Superior temporal gyrus (tissue), 1 donor: ENCODE results near the gene OR10A5.
"Not testable (repeated sequence)": the region's sequence is repeated elsewhere in the genome, so short reads cannot be mapped to it uniquely, and the experiment has no call there.

ENCODE experiments used
- DNase-seq: peaks from one replicate; pipeline ENCODE4 v3.0.0-alpha.2; 2016; ENCODE audit errors: extremely low spot score

OR10A5 gene

DNA sequence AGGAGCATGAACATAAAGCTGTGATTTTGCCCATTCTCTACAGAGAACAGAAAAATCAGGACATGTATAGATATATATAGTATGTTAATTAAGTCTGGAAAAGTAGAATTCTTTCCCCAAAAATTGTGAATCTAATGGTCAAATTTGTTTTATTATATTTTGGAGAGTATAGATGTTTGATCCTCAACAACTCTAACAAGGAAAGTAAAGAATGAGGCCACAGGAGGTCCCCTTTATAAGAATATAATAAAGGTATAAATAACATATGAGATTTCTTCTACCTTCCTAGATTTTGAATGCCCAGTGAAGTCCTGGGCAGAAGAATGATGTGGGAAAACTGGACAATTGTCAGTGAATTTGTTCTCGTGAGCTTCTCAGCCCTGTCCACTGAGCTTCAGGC, 30.8 kb downstream of the OR10A5 start, which contains the start of gene OR10A4:
OR10A4 (plus strand) TSS at position 301 of the 400 bp plus-strand sequence; CDS start at position 324, 23 bp downstream.
- no peak for DNase-seq

DNA sequence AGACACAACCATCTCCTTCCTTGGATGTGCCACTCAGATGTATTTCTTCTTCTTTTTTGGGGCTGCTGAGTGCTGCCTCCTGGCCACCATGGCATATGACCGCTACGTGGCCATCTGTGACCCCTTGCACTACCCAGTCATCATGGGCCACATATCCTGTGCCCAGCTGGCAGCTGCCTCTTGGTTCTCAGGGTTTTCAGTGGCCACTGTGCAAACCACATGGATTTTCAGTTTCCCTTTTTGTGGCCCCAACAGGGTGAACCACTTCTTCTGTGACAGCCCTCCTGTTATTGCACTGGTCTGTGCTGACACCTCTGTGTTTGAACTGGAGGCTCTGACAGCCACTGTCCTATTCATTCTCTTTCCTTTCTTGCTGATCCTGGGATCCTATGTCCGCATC, 31.4 kb downstream of the OR10A5 start:
- DNase-seq: no peak

DNA sequence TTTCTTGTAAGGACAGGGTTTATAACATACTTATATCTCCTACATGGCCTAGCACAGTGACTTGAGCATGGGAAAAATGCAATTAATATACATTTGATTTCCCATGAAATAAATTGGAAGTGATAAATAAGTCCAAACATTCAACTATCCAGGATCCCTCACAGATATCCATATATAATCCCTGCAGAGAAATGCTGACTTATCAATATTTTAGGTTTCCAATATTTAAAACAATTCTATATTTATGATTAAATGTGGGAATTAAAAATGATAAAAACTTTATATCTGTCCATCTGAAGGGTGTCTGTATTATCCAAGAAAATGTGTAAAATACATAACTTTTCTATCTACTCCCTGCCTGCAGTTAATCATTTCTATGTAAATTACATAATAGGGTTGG, 37.3 kb downstream of the OR10A5 start:
- no peak for DNase-seq

DNA sequence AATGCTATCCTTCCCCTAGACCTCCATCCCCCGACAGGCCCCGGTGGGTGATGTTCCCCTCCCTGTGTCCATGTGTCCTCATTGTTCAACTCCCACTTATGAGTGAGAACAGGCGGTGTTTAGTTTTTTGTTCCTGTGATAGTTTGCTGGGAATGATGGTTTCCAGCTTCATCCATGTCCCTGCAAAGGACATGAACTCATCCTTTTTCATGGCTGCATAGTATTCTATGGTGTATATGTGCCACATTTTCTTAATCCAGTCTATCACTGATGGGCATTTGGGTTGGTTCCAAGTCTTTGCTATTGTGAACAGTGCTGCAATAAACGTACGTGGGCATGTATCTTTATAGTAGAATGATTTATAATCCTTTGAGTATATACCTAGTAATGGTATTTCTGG, 42.2 kb downstream of the OR10A5 start:
- not testable (repeated sequence) for DNase-seq

DNA sequence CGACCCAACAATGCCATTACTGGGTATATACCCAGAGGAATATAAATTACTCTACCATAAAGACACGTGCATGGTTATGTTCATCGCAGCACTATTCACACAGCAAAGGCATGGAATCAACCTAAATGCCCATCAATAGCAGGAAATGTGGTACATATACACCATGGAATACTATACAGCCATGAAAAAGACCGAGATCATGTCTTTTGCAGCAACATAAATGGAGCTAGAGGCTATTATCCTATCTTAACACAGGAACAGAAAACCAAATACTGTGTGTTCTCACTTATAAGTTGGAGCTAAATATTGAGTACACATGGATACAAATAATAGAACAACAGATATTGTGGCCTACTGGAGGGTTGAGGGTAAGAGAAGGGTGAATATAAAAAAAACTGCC, 43.3 kb downstream of the OR10A5 start:
- DNase-seq: no peak

DNA sequence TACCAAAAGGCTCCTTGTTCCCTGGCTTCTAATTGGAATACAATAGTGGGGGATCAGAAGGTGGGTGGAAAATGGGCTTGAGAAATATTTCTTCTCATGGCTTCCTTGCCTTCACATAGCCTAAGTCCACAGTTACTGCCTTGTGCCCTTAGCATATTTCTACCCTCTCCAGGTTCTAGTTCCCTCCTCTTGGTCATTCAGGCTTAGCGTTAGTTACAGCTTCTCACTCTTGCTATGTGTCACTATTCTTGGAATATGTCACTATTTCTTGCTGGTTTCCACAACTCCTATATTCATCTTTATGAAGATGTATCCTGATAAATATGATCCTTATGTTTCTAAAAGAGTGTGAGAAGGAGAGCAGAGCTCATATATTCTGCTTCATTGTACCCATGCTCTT, 44.4 kb downstream of the OR10A5 start:
- DNase-seq: no peak

DNA sequence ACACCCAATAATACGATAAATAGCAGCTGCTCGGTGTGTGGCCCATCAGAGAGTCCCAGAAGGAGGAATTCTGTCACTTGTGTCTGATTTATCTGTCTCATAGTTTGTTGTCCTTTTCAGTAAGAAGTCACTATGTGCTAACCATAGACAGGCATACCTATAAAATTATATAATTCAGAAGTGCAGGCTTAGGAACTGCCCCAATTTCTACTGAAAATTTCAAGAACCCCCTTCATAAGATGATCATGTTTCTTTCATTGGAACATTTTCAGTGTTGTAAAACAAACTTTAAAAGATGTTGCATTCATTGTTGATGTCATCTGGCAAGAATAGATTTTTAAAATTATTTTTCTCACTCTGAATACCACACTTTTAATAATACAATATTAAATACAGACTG, 46.9 kb downstream of the OR10A5 start, which contains the start of gene OR2D2:
OR2D2 (minus strand) TSS at position 101 of the 400 bp plus-strand sequence; CDS start at position 101, 0 bp downstream.
- DNase-seq: no peak

DNA sequence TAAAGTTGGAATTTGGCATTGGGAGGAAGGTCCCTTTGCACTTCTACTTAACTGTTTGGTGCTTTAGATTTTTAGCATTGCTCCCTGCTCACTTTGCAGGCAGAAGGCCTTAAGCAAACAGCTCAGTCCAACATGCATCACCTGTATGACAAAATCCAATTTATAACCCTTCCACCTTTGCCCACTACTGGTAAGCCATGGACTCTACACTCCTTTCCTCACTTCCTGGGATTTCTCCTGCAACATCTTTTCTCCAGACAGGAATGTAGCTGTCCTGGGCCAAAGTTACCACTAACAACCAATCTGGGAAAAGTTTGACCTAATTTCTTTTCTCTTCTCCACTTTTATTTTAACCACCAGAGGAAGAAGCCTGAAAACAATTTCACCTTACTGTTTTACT, 48.6 kb downstream of the OR10A5 start:
- no peak for DNase-seq

DNA sequence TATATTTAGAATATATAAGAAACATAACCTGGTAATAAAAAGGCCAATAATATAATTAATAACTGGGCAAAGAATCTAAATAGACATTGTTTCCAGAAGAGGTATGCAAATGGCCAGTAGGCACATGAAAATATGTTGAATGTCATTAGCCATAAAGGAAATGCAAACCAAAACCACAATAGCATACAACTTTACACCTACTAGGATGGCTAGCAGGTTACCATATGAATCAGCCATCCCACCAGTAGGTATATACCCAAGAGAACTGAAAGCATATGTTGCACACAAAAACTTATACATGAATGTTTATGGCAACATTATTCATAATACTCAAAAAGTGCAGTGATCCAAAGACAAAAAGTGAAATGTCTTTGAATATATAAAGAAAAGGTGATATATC, 49.5 kb downstream of the OR10A5 start:
- no peak for DNase-seq
